Globus pallidus (tissue), 1 donor: ENCODE data around the gene PRDM16.
"Not testable (repeated sequence)": the region's sequence is repeated elsewhere in the genome, so short reads cannot be mapped to it uniquely, and the experiment has no call there.

ENCODE experiments used
- DNase-seq: peaks from one replicate; pipeline ENCODE4 v3.0.0-alpha.2; 2015; ENCODE audit warnings: low spot score

Gene PRDM16

GRCh38 chr1:3162322-3162882, 93.4 kb downstream of the PRDM16 start:
- DNase-seq = no peak

GRCh38 chr1:3163356-3163755, 94.4 kb downstream of the PRDM16 start:
- DNase-seq = no peak

GRCh38 chr1:3164671-3165070, 95.7 kb downstream of the PRDM16 start:
- no peak for DNase-seq

- not testable (repeated sequence) for DNase-seq
Measured at GRCh38 chr1:3165189-3165588, 96.2 kb downstream of the PRDM16 start.

GRCh38 chr1:3166206-3166918, 97.4 kb downstream of the PRDM16 start:
- DNase-seq = no peak

GRCh38 chr1:3167255-3167654, 98.3 kb downstream of the PRDM16 start:
- no peak for DNase-seq

GRCh38 chr1:3168678-3169077, 99.7 kb downstream of the PRDM16 start:
- no peak for DNase-seq

- no peak for DNase-seq
Measured at GRCh38 chr1:3169665-3170356, 100.8 kb downstream of the PRDM16 start.

- DNase-seq = peak; percentile 84
Measured at GRCh38 chr1:3170561-3171453, 101.8 kb downstream of the PRDM16 start.

- no peak for DNase-seq
Measured at GRCh38 chr1:3171761-3172160, 102.8 kb downstream of the PRDM16 start.

- no peak for DNase-seq
Measured at GRCh38 chr1:3172431-3173380, 103.7 kb downstream of the PRDM16 start.

- no peak for DNase-seq
Measured at GRCh38 chr1:3173381-3173980, 104.5 kb downstream of the PRDM16 start.

GRCh38 chr1:3174487-3175247, 105.7 kb downstream of the PRDM16 start:
- peak; percentile 71 for DNase-seq

- no peak for DNase-seq
Measured at GRCh38 chr1:3175486-3175885, 106.5 kb downstream of the PRDM16 start.

- no peak for DNase-seq
Measured at GRCh38 chr1:3176028-3176427, 107.0 kb downstream of the PRDM16 start.

- no peak for DNase-seq
Measured at GRCh38 chr1:3176820-3177219, 107.8 kb downstream of the PRDM16 start.

GRCh38 chr1:3178279-3178678, 109.3 kb downstream of the PRDM16 start:
- DNase-seq = no peak

- DNase-seq = no peak
Measured at GRCh38 chr1:3179471-3179870, 110.5 kb downstream of the PRDM16 start.

GRCh38 chr1:3180915-3181314, 111.9 kb downstream of the PRDM16 start:
- DNase-seq = no peak

GRCh38 chr1:3181956-3182355, 113.0 kb downstream of the PRDM16 start:
- no peak for DNase-seq
